PC-3 (cell line): ENCODE data around the gene ASIC3. TPM values are rescaled to one million over a fixed set of nuclear protein-coding genes. Genes with fewer than 3 reads are reported as not detected.

Experiments used
- ATAC-seq: fragments of 200-7000 bp; cut with Tn5 transposase; 2 replicates; pipeline ENCODE4 v1.9.1; 2020; ENCODE audit warnings: mild to moderate bottlenecking, moderate library complexity
- BruUV-seq: library from RNA; stranded (reverse); fragments of 400-500 nt; replicated peaks from 2 replicates; lab custom pipeline; 2021; lab: Mats Ljungman, UMichigan
- CTCF ChIA-PET: fragments of 300-600 bp; sonication (Branson Sonifier 250); formaldehyde crosslinking; loops from one replicate; lab custom pipeline; 2022; ENCODE audit warnings: antibody characterized with exemption; lab: Charles Lee
- POLR2A ChIA-PET: fragments of 300-600 bp; sonication (Branson Sonifier 250); formaldehyde crosslinking; loops from one replicate; lab custom pipeline; 2022; ENCODE audit warnings: antibody characterized with exemption; ENCODE audit not compliant: unreplicated experiment; lab: Charles Lee
- DNase-seq: peaks from one replicate; pipeline ENCODE4 v3.0.0-alpha.2; 2015
- H2AFZ ChIP-seq: fragments of 300-600 bp; sonication (generic); 2 replicates; pipeline ENCODE4 v1.6.0; 2016; ENCODE audit warnings: antibody characterized with exemption, low read length
- H3F3A ChIP-seq: fragments of 300-600 bp; sonication (generic); one replicate; pipeline ENCODE4 v1.6.0; 2017; ENCODE audit warnings: antibody characterized with exemption, low read length, control low read depth, mild to moderate bottlenecking; ENCODE audit not compliant: unreplicated experiment
- H3K27ac ChIP-seq: fragments of 300-600 bp; sonication (generic); 2 replicates; pipeline ENCODE4 v1.5.1; 2016; ENCODE audit warnings: mild to moderate bottlenecking, low read length
- H3K27me3 ChIP-seq: fragments of 300-600 bp; sonication (generic); 2 replicates; pipeline ENCODE4 v1.6.1; 2016; ENCODE audit warnings: low read length, mixed read lengths
- H3K36me3 ChIP-seq: fragments of 300-600 bp; sonication (generic); 2 replicates; pipeline ENCODE4 v1.6.1; 2016; ENCODE audit warnings: low read depth, mixed run types, low read length, mixed read lengths
- H3K4me1 ChIP-seq: fragments of 300-600 bp; sonication (generic); 2 replicates; pipeline ENCODE4 v1.5.1; 2016; ENCODE audit warnings: low read length; ENCODE audit not compliant: insufficient read depth
- H3K4me2 ChIP-seq: fragments of 300-600 bp; sonication (generic); 2 replicates; pipeline ENCODE4 v1.6.0; 2016; ENCODE audit warnings: low read length
- H3K4me3 ChIP-seq: fragments of 300-600 bp; sonication (generic); 2 replicates; pipeline ENCODE4 v1.5.1; 2016; ENCODE audit warnings: mild to moderate bottlenecking, low read length, mixed read lengths
- H3K79me2 ChIP-seq: fragments of 300-600 bp; sonication (generic); 2 replicates; pipeline ENCODE4 v1.6.1; 2017; ENCODE audit warnings: low read length, mixed read lengths
- H3K9ac ChIP-seq: fragments of 300-600 bp; sonication (generic); 2 replicates; pipeline ENCODE4 v1.6.0; 2016; ENCODE audit warnings: mild to moderate bottlenecking, low read length
- H3K9me2 ChIP-seq: fragments of 300-600 bp; sonication (generic); replicated peaks from 2 replicates; pipeline ENCODE4 v1.6.1; 2016; ENCODE audit warnings: mixed run types, low read length, mixed read lengths
- H3K9me3 ChIP-seq: fragments of 300-600 bp; sonication (generic); 2 replicates; pipeline ENCODE4 v1.6.1; 2016; ENCODE audit warnings: low read length, mixed read lengths
- H4K20me1 ChIP-seq: fragments of 300-600 bp; sonication (generic); 2 replicates; pipeline ENCODE4 v1.6.1; 2016; ENCODE audit warnings: low read length, mixed read lengths
- CTCF ChIP-seq: fragments of 300-600 bp; sonication (generic); conservative IDR thresholded peaks from 2 replicates; pipeline ENCODE4 v1.5.1; 2017; ENCODE audit warnings: antibody characterized with exemption, low read depth, mild to moderate bottlenecking, low read length
- EZH2 ChIP-seq: fragments of 300-600 bp; sonication (generic); IDR thresholded peaks from one replicate; pipeline ENCODE4 v1.6.1; 2017; ENCODE audit warnings: antibody characterized with exemption, mild to moderate bottlenecking, low read length; ENCODE audit not compliant: unreplicated experiment
- EZH2phosphoT487 ChIP-seq: fragments of 300-600 bp; sonication (generic); IDR thresholded peaks from 2 replicates; pipeline ENCODE4 v1.6.1; 2018; ENCODE audit warnings: mild to moderate bottlenecking, antibody characterized with exemption, low read length, borderline replicate concordance
- intact Hi-C: fragments of 100-400 bp; cut with micrococcal nuclease; formaldehyde crosslinking; loops from 2 replicates; pipeline ENCODE4 v1.9.0; 2023
- total RNA-seq: library from RNA; depleted of rRNA; stranded (reverse); fragments of >200 nt; gene quantifications from 2 replicates; pipeline ENCODE4 v1.2.3, GENCODE V29; 2014

The ASIC3 gene
- total RNA-seq, 1 experiment from 2014 or later = 1.7 TPM

GRCh38 chr7:151062399-151063211 is 14.3 kb downstream of the ASIC3 start:
- Histone ChIP-seq H3K36me3 (peaks cover 21% of the 10 kb centered on the region), H3F3A (no peaks in the 10 kb centered on the region), H4K20me1 (no peaks in the 10 kb centered on the region), H3K27me3 (no peaks in the 10 kb centered on the region), H3K4me3 (peak overlapping the region; percentile 86), H3K4me1 (peaks cover 40% of the 10 kb centered on the region), H3K9me2 (no peaks in the 10 kb centered on the region), H3K27ac (peak overlapping the region; percentile 97), H3K79me2 (peaks cover 39% of the 10 kb centered on the region), H3K9me3 (no peaks in the 10 kb centered on the region), H3K4me2 (peak overlapping the region; percentile 99), H3K9ac (peak overlapping the region; percentile 89), H2AFZ (peak overlapping the region; percentile 73)
- intact Hi-C loops = loop anchor here (1.0 kb wide), 1 partner anchor 18 kb away; the partner anchor contains the start of gene FASTK
- peak; percentile 67 for DNase-seq
- POLR2A ChIA-PET = interaction anchor here (0.6 to 1.2 kb wide), 6 partner anchors 14 to 457 kb away, joined by 4 to 23 read pairs (median 6); partner anchors contain the start of genes ASIC3, FASTK, RHEB and TMUB1
- TF ChIP-seq EZH2 (no peak), CTCF (no peak)
- ATAC-seq = peak; percentile 33
- no TSS peak for BruUV-seq
- CTCF ChIA-PET = interaction anchor here (0.8 to 1.3 kb wide), 4 partner anchors 44 to 51 kb away, joined by 4 to 10 read pairs (median 5); no protein-coding TSS in a partner anchor

GRCh38 chr7:151063212-151063561 is 14.9 kb downstream of the ASIC3 start:
- POLR2A ChIA-PET = interaction anchor here (0.6 to 1.2 kb wide), 4 partner anchors 17 to 170 kb away, joined by 4 to 23 read pairs (median 10); partner anchors contain the start of genes FASTK and TMUB1
- Histone ChIP-seq H3K4me1 (peaks cover 40% of the 10 kb centered on the region), H3K79me2 (peaks cover 39% of the 10 kb centered on the region), H3K9ac (no peak overlapping the region; the same call in 1 of the 2 replicates), H3F3A (no peaks in the 10 kb centered on the region), H3K9me3 (no peaks in the 10 kb centered on the region), H3K4me2 (peak overlapping the region; percentile 70), H3K9me2 (no peaks in the 10 kb centered on the region), H4K20me1 (no peaks in the 10 kb centered on the region), H3K27ac (peak overlapping the region; percentile 97), H3K36me3 (peaks cover 27% of the 10 kb centered on the region), H3K4me3 (peak overlapping the region; percentile 46; the same call in 1 of the 2 replicates), H3K27me3 (no peaks in the 10 kb centered on the region), H2AFZ (no peak overlapping the region)
- peak; percentile 4 for ATAC-seq
- BruUV-seq = no TSS peak
- TF ChIP-seq EZH2 (no peak), CTCF (no peak), EZH2phosphoT487 (no peak)
- DNase-seq = peak; percentile 52
- CTCF ChIA-PET = interaction anchor here (0.6 to 1.3 kb wide), 5 partner anchors 35 to 50 kb away, joined by 4 to 10 read pairs (median 5); partner anchors contain the start of gene ABCB8
- intact Hi-C loops = loop anchor here (1.0 kb wide), 1 partner anchor 17 kb away; the partner anchor contains the start of gene FASTK

- Histone ChIP-seq H3K4me3 (no peak overlapping the region), H3K9me3 (no peaks in the 10 kb centered on the region), H3K9ac (no peak overlapping the region), H3K4me1 (peaks cover 30% of the 10 kb centered on the region), H3F3A (no peaks in the 10 kb centered on the region), H2AFZ (no peak overlapping the region), H3K4me2 (no peak overlapping the region), H3K9me2 (no peaks in the 10 kb centered on the region), H4K20me1 (no peaks in the 10 kb centered on the region), H3K27me3 (no peaks in the 10 kb centered on the region), H3K79me2 (peaks cover 39% of the 10 kb centered on the region), H3K36me3 (peaks cover 28% of the 10 kb centered on the region), H3K27ac (no peak overlapping the region)
- DNase-seq (no peak), ATAC-seq (no peak)
- TF ChIP-seq CTCF (no peak), EZH2 (no peak), EZH2phosphoT487 (no peak)
- CTCF ChIA-PET = no interaction called here
- intact Hi-C loops = no loop called here
- POLR2A ChIA-PET = no interaction called here
- TSS peak; percentile 3 for BruUV-seq
Observed at GRCh38 chr7:151064454-151064853, 16.1 kb downstream of the ASIC3 start.
